A549 (cell line): Measurements from ENCODE around the gene CP.
"Not testable (repeated sequence)": the region's sequence is repeated elsewhere in the genome, so short reads cannot be mapped to it uniquely, and the experiment has no call there.

Experiments
- CBX8 ChIP-seq: fragments of 200-600 bp; sonication (generic); IDR thresholded peaks from 2 replicates; pipeline ENCODE4 v1.6.1; 2016
- CTCF ChIP-seq: fragments of >200 bp; sonication (Bioruptor Twin); formaldehyde crosslinking; IDR thresholded peaks from 3 replicates; pipeline ENCODE4 v1.5.1; 2016
- ELK1 ChIP-seq: fragments of 150-350 bp; IDR thresholded peaks from 2 replicates; pipeline ENCODE4 v1.6.1; 2014; ENCODE audit warnings: low read depth, mild to moderate bottlenecking, low read length
- EP300 ChIP-seq, 2 experiments: fragments of >200 bp; sonication (Bioruptor Twin); formaldehyde crosslinking; IDR thresholded peaks; 2 replicates in 1 of 2; 3 replicates in 1 of 2; pipeline ENCODE4 v1.6.1; 2016 to 2017
- JUNB ChIP-seq: fragments of >200 bp; sonication (Bioruptor Twin); formaldehyde crosslinking; IDR thresholded peaks from 2 replicates; pipeline ENCODE4 v1.6.1; 2016
- MAFK ChIP-seq: fragments of 450-650 bp; IDR thresholded peaks from 2 replicates; pipeline ENCODE4 v1.6.1; 2014; ENCODE audit not compliant: partially characterized antibody
- PHF8 ChIP-seq: fragments of 200-600 bp; sonication (generic); IDR thresholded peaks from 2 replicates; pipeline ENCODE4 v1.6.1; 2016; ENCODE audit warnings: low read depth, mild to moderate bottlenecking, antibody characterized with exemption, moderate library complexity, borderline replicate concordance
- POLR2A ChIP-seq: IDR thresholded peaks from 2 replicates; pipeline ENCODE4 v1.6.1; 2012; ENCODE audit warnings: mild to moderate bottlenecking, low read length
- POLR2AphosphoS2 ChIP-seq: conservative IDR thresholded peaks from 2 replicates; pipeline ENCODE4 v1.6.1; 2012; ENCODE audit warnings: low read length, improper control_type of control experiment, inconsistent platforms
- RAD21 ChIP-seq, 2 experiments: fragments of >200 bp in 1 of 2; sonication (Bioruptor Twin) in 1 of 2; formaldehyde crosslinking in 1 of 2; IDR thresholded peaks in 1 of 2; conservative IDR thresholded peaks in 1 of 2; 2 replicates in 1 of 2; 3 replicates in 1 of 2; pipeline ENCODE4 v1.6.1; 2012 to 2018; ENCODE audit warnings: inconsistent platforms in 1 of 2
- REST ChIP-seq: fragments of 200-600 bp; sonication (generic); IDR thresholded peaks from 2 replicates; pipeline ENCODE4 v1.6.1; 2016; ENCODE audit warnings: antibody characterized with exemption, mild to moderate bottlenecking, moderate library complexity
- SMC3 ChIP-seq: fragments of >200 bp; sonication (Bioruptor Twin); formaldehyde crosslinking; IDR thresholded peaks from 3 replicates; pipeline ENCODE4 v1.6.1; 2018; ENCODE audit warnings: inconsistent platforms
- TF ChIP-seq, protein P1 (sequence below): fragments of 450-650 bp; IDR thresholded peaks from 2 replicates; pipeline ENCODE4 v1.6.1; 2014; ENCODE audit warnings: antibody characterized with exemption

GRCh38 chr3:149219380-149220121 is 2.1 kb downstream of the CP start:
- TF ChIP-seq CTCF; PHF8; POLR2A; ELK1; SMC3; REST; EP300 (IDR thresholded peaks at IDR 0.05); RAD21 (conservative IDR thresholded peaks at IDR 0.05 in 1 of 2, IDR thresholded peaks at IDR 0.05 in 1 of 2); JUNB; CBX8; POLR2AphosphoS2; MAFK: not testable (repeated sequence)
- TF ChIP-seq, protein P1, sequence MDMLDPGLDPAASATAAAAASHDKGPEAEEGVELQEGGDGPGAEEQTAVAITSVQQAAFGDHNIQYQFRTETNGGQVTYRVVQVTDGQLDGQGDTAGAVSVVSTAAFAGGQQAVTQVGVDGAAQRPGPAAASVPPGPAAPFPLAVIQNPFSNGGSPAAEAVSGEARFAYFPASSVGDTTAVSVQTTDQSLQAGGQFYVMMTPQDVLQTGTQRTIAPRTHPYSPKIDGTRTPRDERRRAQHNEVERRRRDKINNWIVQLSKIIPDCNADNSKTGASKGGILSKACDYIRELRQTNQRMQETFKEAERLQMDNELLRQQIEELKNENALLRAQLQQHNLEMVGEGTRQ: not testable (repeated sequence)
